ENCODE measurements around the gene OR5C1. TPM values are rescaled to one million over a fixed set of nuclear protein-coding genes. Genes with fewer than 3 reads are reported as not detected.

OR5C1 gene
- total RNA-seq, 2 donors from 2014 or later, result not detected

DNA sequence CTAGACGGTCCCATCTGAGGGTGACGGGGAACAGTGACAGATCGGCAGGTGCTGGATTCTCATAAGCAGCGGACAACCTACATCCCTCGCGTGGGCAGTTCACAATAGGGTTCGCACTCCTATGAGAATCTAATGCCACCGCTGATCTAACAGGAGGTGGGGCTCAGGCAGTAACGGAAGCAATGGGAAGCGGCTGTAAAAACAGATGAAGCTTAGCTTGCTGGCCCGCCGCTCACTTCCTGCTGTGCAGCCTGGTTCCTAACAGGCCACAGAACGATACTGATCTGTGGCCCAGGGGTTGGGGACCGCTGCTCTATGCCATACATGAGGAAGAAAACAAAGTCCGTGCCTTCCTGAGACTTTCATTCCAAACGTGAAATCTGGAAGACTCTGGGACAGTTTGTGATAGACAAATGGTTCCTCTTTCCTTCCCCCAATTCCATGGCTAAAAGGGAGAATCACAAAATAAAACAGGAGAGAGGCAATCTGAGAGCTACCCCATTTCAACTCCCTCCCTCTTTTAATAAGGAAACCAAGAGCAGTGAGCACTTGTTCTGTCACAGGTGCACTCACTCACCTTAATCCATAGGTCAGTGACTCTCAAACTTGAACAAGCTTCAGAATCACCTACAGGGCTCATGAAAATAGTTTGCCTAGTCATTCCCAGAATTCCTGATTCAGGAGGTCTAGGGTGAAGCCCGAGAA is 27.6 kb downstream of the OR5C1 start:
- Histone ChIP-seq H3K27me3 (replicated peaks; ENCODE audit: insufficient read depth) (no peaks in the 10 kb centered on the region), H3K9me3 (no peaks in the 10 kb centered on the region), H3K4me1 (replicated peaks) (no peaks in the 10 kb centered on the region), H3K27ac (no peak overlapping the region), H3K4me3 (no peak overlapping the region), H3K36me3 (no peaks in the 10 kb centered on the region)
- 66% methylated on average over 17 of the region's 17 CpGs for WGBS
- no peak for DNase-seq (ENCODE audit: low spot score)
- intact Hi-C loops (cut with DNase I), result loop anchor here (10.0 kb wide), 1 partner anchor 722 kb away; the partner anchor contains the start of gene TTLL11
- TF ChIP-seq POLR2A (IDR thresholded peaks at IDR 0.05) (no peak), POLR2AphosphoS5 (IDR thresholded peaks at IDR 0.05) (no peak)
- TF ChIP-seq, protein P1, sequence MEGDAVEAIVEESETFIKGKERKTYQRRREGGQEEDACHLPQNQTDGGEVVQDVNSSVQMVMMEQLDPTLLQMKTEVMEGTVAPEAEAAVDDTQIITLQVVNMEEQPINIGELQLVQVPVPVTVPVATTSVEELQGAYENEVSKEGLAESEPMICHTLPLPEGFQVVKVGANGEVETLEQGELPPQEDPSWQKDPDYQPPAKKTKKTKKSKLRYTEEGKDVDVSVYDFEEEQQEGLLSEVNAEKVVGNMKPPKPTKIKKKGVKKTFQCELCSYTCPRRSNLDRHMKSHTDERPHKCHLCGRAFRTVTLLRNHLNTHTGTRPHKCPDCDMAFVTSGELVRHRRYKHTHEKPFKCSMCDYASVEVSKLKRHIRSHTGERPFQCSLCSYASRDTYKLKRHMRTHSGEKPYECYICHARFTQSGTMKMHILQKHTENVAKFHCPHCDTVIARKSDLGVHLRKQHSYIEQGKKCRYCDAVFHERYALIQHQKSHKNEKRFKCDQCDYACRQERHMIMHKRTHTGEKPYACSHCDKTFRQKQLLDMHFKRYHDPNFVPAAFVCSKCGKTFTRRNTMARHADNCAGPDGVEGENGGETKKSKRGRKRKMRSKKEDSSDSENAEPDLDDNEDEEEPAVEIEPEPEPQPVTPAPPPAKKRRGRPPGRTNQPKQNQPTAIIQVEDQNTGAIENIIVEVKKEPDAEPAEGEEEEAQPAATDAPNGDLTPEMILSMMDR (IDR thresholded peaks at IDR 0.05), result no peak

DNA sequence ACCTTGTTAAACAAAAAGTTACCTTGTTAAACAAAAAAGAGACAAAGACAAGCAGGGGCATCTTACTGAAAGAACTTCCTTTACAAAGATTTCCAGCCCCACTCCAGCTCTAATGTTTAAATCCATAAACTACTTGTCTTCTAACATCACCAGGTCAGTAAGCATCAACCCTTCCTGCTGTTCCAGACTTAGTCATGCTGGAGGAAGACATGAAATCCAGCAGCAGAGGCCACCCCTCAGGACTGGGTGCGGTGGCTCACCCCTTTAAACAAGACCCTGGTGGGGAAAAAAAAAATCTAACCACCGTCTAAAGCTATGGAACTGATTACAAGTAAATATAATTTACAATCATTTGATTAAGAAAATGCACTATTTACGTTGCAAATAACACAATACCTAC is 30.6 kb downstream of the OR5C1 start:
- H3K27me3 ChIP-seq (replicated peaks; ENCODE audit: insufficient read depth), result no peaks in the 10 kb centered on the region
- H3K4me3 ChIP-seq, result no peak overlapping the region
- intact Hi-C loops (cut with DNase I), result loop anchor here (10.0 kb wide), 1 partner anchor 725 kb away; the partner anchor contains the start of gene TTLL11
- 30% methylated on average over 3 of the region's 3 CpGs for WGBS
- TF ChIP-seq POLR2A (IDR thresholded peaks at IDR 0.05) (no peak), POLR2AphosphoS5 (IDR thresholded peaks at IDR 0.05) (no peak)
- TF ChIP-seq, protein P1 (IDR thresholded peaks at IDR 0.05), result no peak
- H3K27ac ChIP-seq, result peak overlapping the region; percentile 17 to 36
- no peaks in the 10 kb centered on the region for H3K4me1 ChIP-seq (replicated peaks)
- H3K36me3 ChIP-seq, result no peaks in the 10 kb centered on the region
- no peak for DNase-seq (ENCODE audit: low spot score)
- H3K9me3 ChIP-seq, result no peaks in the 10 kb centered on the region

DNA sequence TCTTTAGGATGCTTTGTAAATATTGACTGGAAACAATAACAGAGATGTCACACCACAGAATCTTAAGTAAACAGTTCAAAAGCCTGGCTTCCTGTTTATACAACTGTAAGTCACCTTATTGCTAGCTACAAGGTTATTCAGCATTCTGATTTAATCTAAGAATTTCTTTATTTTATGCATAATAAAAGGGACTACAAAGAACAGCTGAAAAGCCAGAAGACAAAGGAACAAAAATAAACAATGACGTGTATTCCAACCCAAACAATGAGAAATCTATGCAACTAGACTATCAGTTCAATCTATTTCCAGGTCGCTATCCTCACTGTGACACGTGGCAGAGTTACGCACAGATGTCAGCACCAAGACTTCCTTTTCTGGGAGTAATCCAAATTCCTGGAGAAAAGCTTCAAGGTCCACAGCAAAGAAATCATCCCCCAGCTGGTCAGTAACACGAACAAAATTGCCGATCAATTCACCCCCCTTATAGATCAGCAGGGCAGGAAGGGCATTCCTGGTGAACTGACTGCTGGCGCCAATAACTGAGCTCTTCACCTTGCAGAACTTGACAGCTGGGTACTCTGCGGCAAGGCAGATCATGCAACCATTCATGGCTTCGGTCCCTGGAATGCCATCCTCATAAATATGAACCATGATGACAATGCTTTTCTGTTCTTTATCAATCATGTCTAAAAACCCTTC is 31.2 kb downstream of the OR5C1 start:
- no peak for DNase-seq (ENCODE audit: low spot score)
- no peaks in the 10 kb centered on the region for H3K36me3 ChIP-seq

DNA sequence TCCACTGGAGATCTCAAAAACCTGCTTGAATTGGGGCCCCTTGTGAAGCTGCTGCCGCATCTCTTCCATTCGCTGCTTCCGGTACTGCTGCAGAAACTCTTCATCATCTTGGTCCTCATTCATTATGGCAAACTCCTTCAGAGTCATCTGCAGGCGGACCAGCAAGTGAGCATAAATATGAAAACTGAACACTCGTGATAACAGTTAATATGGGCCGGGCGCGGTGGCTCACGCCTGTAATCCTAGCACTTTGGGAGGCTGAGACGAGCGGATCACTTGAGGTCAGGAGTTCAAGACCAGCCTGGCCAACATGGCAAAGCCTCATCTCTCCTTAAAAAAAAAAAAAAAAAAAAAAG is 31.7 kb downstream of the OR5C1 start:
- Histone ChIP-seq H3K4me1 (replicated peaks) (no peaks in the 10 kb centered on the region), H3K4me3 (no peak overlapping the region), H3K27ac (peak overlapping the region in 1 of 2 donors; percentile 36), H3K36me3 (no peaks in the 10 kb centered on the region), H3K27me3 (replicated peaks; ENCODE audit: insufficient read depth) (no peaks in the 10 kb centered on the region), H3K9me3 (no peaks in the 10 kb centered on the region)
- WGBS, result 89% methylated on average over 11 of the region's 11 CpGs
- intact Hi-C loops (cut with DNase I), result no loop called here
- DNase-seq (ENCODE audit: low spot score), result no peak
- TF ChIP-seq, protein P1 (IDR thresholded peaks at IDR 0.05), result no peak
- TF ChIP-seq POLR2A (IDR thresholded peaks at IDR 0.05), result no peak
- no peak for TF ChIP-seq POLR2AphosphoS5 (IDR thresholded peaks at IDR 0.05)

More for the DNA sequence above, 31.2 kb downstream of the OR5C1 start:
- 30% methylated on average over 9 of the region's 9 CpGs for WGBS
- H3K27ac ChIP-seq, result peak overlapping the region; percentile 17 to 36
- H3K4me3 ChIP-seq, result no peak overlapping the region
- no peaks in the 10 kb centered on the region for H3K9me3 ChIP-seq
- H3K4me1 ChIP-seq (replicated peaks), result no peaks in the 10 kb centered on the region
- peak; percentile 17 for TF ChIP-seq POLR2AphosphoS5 (IDR thresholded peaks at IDR 0.05)
- no peak for TF ChIP-seq POLR2A (IDR thresholded peaks at IDR 0.05)
- intact Hi-C loops (cut with DNase I), result loop anchor here (10.0 kb wide), 1 partner anchor 725 kb away; the partner anchor contains the start of gene TTLL11
- no peaks in the 10 kb centered on the region for H3K27me3 ChIP-seq (replicated peaks; ENCODE audit: insufficient read depth)

DNA sequence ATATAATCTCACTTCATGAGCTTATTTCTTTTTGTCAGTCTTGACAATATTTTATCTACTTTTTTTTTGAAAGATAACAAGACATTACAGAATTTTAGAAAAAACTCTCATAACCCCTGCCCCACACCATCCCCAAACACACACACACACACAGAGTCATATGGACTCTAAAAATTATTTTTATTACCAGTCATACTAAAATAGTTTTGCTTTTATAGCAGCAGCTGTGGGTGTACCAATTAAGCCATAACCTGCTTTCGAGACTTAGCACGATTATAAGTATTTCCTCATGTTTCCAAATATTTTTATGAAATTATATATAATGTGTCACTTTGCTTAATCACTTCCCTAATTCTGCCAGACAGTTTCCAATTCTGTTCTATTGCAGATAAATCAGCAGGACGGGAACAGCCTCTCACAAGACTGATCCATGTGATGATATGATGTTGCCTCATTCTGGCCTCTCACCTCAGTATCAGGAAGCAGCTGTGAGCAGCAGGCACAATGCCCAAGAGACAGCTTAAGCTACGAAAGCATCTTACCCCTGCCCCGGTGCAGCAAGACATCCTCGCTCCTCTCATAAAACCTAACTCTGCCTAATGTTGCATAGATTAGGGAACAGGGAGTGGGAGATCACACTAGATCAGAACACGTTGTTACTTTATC is 32.7 kb downstream of the OR5C1 start:
- H3K27ac ChIP-seq, result no peak overlapping the region
- intact Hi-C loops (cut with DNase I), result no loop called here

More for the DNA sequence above, 32.7 kb downstream of the OR5C1 start:
- Histone ChIP-seq H3K36me3 (no peaks in the 10 kb centered on the region), H3K4me1 (replicated peaks) (no peaks in the 10 kb centered on the region), H3K27me3 (replicated peaks; ENCODE audit: insufficient read depth) (no peaks in the 10 kb centered on the region), H3K9me3 (no peaks in the 10 kb centered on the region), H3K4me3 (no peak overlapping the region)
- TF ChIP-seq POLR2A (IDR thresholded peaks at IDR 0.05) (no peak), POLR2AphosphoS5 (IDR thresholded peaks at IDR 0.05) (peak; percentile 18)
- TF ChIP-seq, protein P1 (IDR thresholded peaks at IDR 0.05), result no peak
- 35% methylated on average over 7 of the region's 7 CpGs for WGBS
- no peak for DNase-seq (ENCODE audit: low spot score)

Measured in prostate gland (tissue), 2 donors.